ENCODE results near the gene UBE2K.

- TF ChIP-seq CTCF (IDR thresholded peaks at IDR 0.05) (no peak), POLR2A (IDR thresholded peaks at IDR 0.05) (no peak)
These were observed 32.9 kb upstream of the UBE2K start for GRCh38 chr4:39664828-39665731.

All from vagina (tissue), 2 donors.